Astrocyte (in vitro differentiated cells and primary cell): ENCODE data around the gene IQUB.

Experiments
- EZH2 ChIP-seq: IDR thresholded peaks from 2 replicates; pipeline ENCODE4 v1.6.1; 2012; ENCODE audit warnings: mild to moderate bottlenecking, low read length, inconsistent platforms; ENCODE audit not compliant: insufficient read depth
- TF ChIP-seq, protein P1 (sequence below): IDR thresholded peaks from 2 replicates; pipeline ENCODE4 v1.5.1; 2011; ENCODE audit warnings: low read depth, mild to moderate bottlenecking, inconsistent platforms, low read length, moderate library complexity; ENCODE audit not compliant: insufficient read depth

DNA sequence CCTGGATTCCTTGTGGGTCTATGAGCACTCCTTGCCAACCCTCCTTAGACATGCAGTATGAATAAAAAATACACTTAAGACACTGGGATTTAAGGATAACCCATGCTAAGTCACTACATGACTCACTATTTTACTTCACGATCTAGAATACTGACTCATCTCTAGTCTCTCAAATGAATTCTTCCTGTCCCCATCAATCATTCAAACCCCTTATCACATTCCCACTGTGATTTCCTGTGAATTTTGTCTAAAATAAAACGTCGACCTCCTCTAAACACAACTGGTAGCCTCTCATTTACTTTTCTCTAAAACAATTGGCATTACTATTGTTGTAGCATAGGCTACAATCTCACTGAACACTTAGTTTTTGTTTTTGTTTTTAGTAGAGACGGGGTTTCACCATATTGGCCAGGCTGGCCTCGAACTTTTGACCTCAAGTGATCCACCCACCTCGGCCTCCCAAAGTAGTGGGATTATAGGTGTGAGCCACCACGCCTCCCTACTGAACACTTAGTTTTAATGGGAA lies 3.9 kb upstream of the IQUB start:
- TF ChIP-seq EZH2 = no peak
- TF ChIP-seq, protein P1, sequence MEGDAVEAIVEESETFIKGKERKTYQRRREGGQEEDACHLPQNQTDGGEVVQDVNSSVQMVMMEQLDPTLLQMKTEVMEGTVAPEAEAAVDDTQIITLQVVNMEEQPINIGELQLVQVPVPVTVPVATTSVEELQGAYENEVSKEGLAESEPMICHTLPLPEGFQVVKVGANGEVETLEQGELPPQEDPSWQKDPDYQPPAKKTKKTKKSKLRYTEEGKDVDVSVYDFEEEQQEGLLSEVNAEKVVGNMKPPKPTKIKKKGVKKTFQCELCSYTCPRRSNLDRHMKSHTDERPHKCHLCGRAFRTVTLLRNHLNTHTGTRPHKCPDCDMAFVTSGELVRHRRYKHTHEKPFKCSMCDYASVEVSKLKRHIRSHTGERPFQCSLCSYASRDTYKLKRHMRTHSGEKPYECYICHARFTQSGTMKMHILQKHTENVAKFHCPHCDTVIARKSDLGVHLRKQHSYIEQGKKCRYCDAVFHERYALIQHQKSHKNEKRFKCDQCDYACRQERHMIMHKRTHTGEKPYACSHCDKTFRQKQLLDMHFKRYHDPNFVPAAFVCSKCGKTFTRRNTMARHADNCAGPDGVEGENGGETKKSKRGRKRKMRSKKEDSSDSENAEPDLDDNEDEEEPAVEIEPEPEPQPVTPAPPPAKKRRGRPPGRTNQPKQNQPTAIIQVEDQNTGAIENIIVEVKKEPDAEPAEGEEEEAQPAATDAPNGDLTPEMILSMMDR = no peak
